ENCODE results near the gene ZNF628. TPM values are rescaled to one million over a fixed set of nuclear protein-coding genes. Genes with fewer than 3 reads are reported as not detected.

ZNF628 gene
- total and polyA plus RNA-seq, 2 of the 8 experiments (the other 6 are each of a cell fraction or from before 2014, with no cell fraction given) = 1.7 to 10.8 TPM

GRCh38 chr19:55500368-55500952, 24.0 kb downstream of the ZNF628 start (continued):
- TF ChIP-seq, protein P1, sequence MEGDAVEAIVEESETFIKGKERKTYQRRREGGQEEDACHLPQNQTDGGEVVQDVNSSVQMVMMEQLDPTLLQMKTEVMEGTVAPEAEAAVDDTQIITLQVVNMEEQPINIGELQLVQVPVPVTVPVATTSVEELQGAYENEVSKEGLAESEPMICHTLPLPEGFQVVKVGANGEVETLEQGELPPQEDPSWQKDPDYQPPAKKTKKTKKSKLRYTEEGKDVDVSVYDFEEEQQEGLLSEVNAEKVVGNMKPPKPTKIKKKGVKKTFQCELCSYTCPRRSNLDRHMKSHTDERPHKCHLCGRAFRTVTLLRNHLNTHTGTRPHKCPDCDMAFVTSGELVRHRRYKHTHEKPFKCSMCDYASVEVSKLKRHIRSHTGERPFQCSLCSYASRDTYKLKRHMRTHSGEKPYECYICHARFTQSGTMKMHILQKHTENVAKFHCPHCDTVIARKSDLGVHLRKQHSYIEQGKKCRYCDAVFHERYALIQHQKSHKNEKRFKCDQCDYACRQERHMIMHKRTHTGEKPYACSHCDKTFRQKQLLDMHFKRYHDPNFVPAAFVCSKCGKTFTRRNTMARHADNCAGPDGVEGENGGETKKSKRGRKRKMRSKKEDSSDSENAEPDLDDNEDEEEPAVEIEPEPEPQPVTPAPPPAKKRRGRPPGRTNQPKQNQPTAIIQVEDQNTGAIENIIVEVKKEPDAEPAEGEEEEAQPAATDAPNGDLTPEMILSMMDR (IDR thresholded peaks at IDR 0.05; ENCODE audit: control extremely low read depth in 1 of 3, insufficient read depth in 1 of 3, low read depth in 1 of 3, low read length in 3 of 3) = no peak
- TF ChIP-seq EP300 (IDR thresholded peaks at IDR 0.05; ENCODE audit: borderline replicate concordance in 1 of 2, low read depth in 2 of 2, low read length in 2 of 2) (no peak), BRCA1 (IDR thresholded peaks at IDR 0.05; ENCODE audit: low read depth, low read length) (no peak)
